Activated T-cell treated with anti-CD3 and anti-CD28 coated beads, Interleukin-2, amount 50 U/mL, for 72 hours (primary cell): ENCODE data around the gene FXYD1. TPM values are rescaled to one million over a fixed set of nuclear protein-coding genes. Genes with fewer than 3 reads are reported as not detected.

Experiments used
- total RNA-seq, 2 donors: library from RNA; stranded (reverse); gene quantifications; one replicate each; pipeline ENCODE4 v1.2.3, GENCODE V29; 2022

The FXYD1 gene
- total RNA-seq, 2 donors from 2014 or later: 1.6 to 2.0 TPM

Other genes starting within 250 kb of the FXYD1 start
- 1 to 10 TPM; 4.6 to 8.5 TPM for gene ZNF30, start 211.9 kb upstream of the FXYD1 start, total RNA-seq
- 1 to 10 TPM; 8.3 to 9.1 TPM for gene ZNF792, start 174.6 kb upstream of the FXYD1 start, total RNA-seq
- gene GRAMD1A, start 138.5 kb upstream of the FXYD1 start, total RNA-seq: 100 to 1,000 TPM; 233 to 236 TPM
- 1 to 10 TPM; 2.7 to 4.7 TPM for gene SCN1B, start 108.4 kb upstream of the FXYD1 start, total RNA-seq
- gene HPN, start 97.1 kb upstream of the FXYD1 start, total RNA-seq: under 1 TPM; 0.19 to 0.30 TPM
- not detected for gene FXYD3, start 23.0 kb upstream of the FXYD1 start, total RNA-seq
- gene LGI4, start 3.8 kb upstream of the FXYD1 start, total RNA-seq: under 1 TPM; 0.72 to 1.00 TPM
- gene FXYD7, start 4.4 kb downstream of the FXYD1 start, total RNA-seq: 1 to 10 TPM; 1.0 to 1.2 TPM
- gene FXYD5, start 15.9 kb downstream of the FXYD1 start, total RNA-seq: 100 to 1,000 TPM; 331 to 342 TPM
- not detected for gene FAM187B, start 89.9 kb downstream of the FXYD1 start, total RNA-seq
- 10 to 100 TPM; 24.2 to 41.1 TPM for gene LSR, start 110.2 kb downstream of the FXYD1 start, total RNA-seq
- gene USF2, start 130.1 kb downstream of the FXYD1 start, total RNA-seq: 100 to 1,000 TPM; 202 to 212 TPM
- gene HAMP, start 143.7 kb downstream of the FXYD1 start, total RNA-seq: 1 to 10 TPM; 1.2 to 2.4 TPM
- under 1 TPM; 0.29 to 0.83 TPM for gene MAG, start 153.3 kb downstream of the FXYD1 start, total RNA-seq
- 10 to 100 TPM; 39.1 to 44.5 TPM for gene CD22, start 190.4 kb downstream of the FXYD1 start, total RNA-seq
- 1 to 10 TPM in 1 of 2 donors, under 1 TPM in 1; 0.67 to 1.4 TPM for gene FFAR1, start 209.1 kb downstream of the FXYD1 start, total RNA-seq
- 1 to 10 TPM; 6.6 to 8.8 TPM for gene FFAR3, start 219.6 kb downstream of the FXYD1 start, total RNA-seq
- gene GPR42, start 232.2 kb downstream of the FXYD1 start, total RNA-seq: 1 to 10 TPM; 1.1 to 1.9 TPM